GM10248 (cell line): ENCODE measurements around the gene PTPN13.

Source experiments
- CTCF ChIA-PET: fragments of 300-600 bp; sonication (Branson Sonifier 250); formaldehyde crosslinking; extraction: SDS; loops from one replicate; lab custom pipeline; 2021; ENCODE audit warnings: antibody characterized with exemption; lab: Yijun Ruan, JAX
- POLR2A ChIA-PET: fragments of 350-650 bp; sonication (Branson Sonifier 250); formaldehyde crosslinking; extraction: SDS; loops from one replicate; lab custom pipeline; 2020; ENCODE audit warnings: antibody characterized with exemption; lab: Yijun Ruan, JAX
- DNase-seq: peaks from one replicate; pipeline ENCODE4 v3.0.0; 2012; ENCODE audit errors: extremely low spot score
- TF ChIP-seq, protein P1 (sequence below): IDR thresholded peaks from 2 replicates; pipeline ENCODE4 v1.5.1; 2012; ENCODE audit warnings: mild to moderate bottlenecking, low read depth; ENCODE audit errors: extremely low read depth, missing control alignments, control extremely low read depth

The PTPN13 gene

DNA sequence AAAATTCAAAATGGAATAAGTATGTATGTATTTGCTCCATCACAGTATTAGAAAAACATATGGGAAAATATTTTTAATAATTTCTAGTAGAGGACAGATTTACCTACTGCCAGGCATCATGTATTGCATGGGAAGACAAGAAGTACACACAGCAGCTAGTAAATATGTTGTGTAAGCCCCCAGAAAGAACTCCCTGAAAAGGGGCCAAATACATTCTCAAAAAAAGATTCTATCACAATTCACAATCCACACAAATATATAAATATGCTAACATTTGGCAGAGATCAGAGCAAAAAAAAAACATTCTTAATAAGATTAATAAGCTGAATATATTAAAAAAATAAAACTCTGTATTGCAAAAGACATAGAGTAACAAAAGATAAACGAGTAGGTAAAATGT is 227.0 kb downstream of the PTPN13 start:
- no peak for DNase-seq
- ChIA-PET CTCF (no interaction called here), POLR2A (no interaction called here)
- TF ChIP-seq, protein P1, sequence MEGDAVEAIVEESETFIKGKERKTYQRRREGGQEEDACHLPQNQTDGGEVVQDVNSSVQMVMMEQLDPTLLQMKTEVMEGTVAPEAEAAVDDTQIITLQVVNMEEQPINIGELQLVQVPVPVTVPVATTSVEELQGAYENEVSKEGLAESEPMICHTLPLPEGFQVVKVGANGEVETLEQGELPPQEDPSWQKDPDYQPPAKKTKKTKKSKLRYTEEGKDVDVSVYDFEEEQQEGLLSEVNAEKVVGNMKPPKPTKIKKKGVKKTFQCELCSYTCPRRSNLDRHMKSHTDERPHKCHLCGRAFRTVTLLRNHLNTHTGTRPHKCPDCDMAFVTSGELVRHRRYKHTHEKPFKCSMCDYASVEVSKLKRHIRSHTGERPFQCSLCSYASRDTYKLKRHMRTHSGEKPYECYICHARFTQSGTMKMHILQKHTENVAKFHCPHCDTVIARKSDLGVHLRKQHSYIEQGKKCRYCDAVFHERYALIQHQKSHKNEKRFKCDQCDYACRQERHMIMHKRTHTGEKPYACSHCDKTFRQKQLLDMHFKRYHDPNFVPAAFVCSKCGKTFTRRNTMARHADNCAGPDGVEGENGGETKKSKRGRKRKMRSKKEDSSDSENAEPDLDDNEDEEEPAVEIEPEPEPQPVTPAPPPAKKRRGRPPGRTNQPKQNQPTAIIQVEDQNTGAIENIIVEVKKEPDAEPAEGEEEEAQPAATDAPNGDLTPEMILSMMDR = no peak

DNA sequence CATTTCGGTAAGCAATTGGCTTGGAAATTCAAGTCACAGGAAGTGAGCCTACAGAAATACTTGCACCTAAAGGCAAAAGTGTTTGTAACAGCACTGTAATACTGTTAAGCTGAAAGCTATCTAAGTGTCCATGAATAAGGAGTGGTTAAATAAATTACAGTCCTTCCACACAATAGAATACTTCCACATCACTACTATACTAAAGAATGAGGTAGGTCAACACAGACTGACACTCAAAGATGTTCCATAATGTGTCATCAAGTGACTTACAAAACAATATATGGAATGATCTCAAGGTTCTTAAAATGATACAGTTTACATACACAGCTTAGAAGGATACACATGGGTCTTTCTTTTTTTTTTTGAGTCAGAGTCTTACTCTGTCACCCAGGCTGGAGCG is 228.0 kb downstream of the PTPN13 start:
- TF ChIP-seq, protein P1 = no peak
- ChIA-PET POLR2A (interaction anchor here (0.6 kb wide), 1 partner anchor 1655 kb away, joined by 3 read pairs; no protein-coding TSS in a partner anchor), CTCF (interaction anchor here (1.4 kb wide), 1 partner anchor 21 kb away, joined by 4 read pairs; no protein-coding TSS in a partner anchor)

DNA sequence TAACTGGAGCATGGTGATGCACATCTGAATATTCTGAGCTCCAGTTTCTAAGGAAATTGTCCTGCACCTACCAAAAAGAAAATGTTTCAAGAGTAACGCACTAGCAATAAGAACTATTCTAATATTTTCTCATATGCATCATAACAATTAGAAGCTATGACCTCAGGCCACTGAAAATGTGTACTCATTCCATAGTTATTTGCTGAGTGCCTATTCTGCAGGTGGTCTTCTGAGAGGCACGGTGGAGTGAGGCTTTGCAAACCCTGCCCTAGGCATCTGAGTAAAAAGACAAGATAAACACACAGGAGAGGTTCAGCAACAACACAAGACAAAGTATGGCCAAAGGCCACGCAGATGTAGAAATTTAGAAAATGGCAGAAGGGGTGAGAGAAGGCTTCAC is 231.4 kb downstream of the PTPN13 start:
- TF ChIP-seq, protein P1 = no peak
- ChIA-PET POLR2A (no interaction called here), CTCF (interaction anchor here (0.7 to 0.8 kb wide), 2 partner anchors 12 to 268 kb away, joined by 3 read pairs; no protein-coding TSS in a partner anchor)
- no peak for DNase-seq

More for the DNA sequence above, 228.0 kb downstream of the PTPN13 start:
- no peak for DNase-seq

DNA sequence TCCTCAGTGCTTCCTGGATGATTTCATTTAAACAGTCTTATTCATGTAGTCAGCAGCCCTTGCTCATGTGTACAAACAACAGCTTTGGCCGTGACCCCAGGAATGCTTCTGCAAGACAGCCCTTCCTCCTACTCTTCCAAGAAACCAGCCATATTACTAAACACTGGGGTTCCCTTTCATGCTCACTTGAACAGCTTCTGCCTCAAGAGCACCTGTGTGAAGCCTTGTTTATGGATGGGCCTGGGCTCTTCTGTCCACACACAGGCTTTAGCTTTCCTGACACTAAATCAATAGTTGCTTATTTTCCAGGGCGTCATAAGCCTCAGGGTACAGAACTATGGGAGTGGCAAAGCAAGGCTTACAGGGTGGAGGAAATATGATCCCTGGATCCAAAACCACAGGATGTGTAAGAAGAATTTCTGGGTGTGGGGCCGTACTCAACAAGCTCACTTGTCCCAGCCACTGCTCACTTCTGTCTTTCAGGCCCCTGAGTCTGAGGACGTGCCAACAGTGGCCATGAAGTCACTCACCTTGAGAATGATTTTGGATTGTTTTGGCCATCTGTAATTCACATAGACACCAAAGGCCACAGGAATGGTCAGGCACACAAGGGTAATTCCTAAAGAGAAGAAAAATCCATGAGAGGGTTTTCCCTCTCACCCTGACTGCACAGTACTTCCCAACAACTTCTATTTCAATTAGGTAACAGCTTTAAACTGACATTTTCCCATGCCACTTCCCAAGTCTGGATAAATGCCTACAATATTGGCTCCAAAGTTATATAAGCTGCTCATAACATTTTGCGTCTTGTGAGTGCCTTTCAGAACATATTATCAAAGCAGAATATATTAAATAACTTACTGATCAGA is 237.4 kb downstream of the PTPN13 start:
- DNase-seq = no peak
- CTCF ChIA-PET = interaction anchor here (1.1 to 4.7 kb wide), 3 partner anchors 12 to 24 kb away, joined by 4 to 24 read pairs (median 4); no protein-coding TSS in a partner anchor
- POLR2A ChIA-PET = no interaction called here
- TF ChIP-seq, protein P1 = no peak

DNA sequence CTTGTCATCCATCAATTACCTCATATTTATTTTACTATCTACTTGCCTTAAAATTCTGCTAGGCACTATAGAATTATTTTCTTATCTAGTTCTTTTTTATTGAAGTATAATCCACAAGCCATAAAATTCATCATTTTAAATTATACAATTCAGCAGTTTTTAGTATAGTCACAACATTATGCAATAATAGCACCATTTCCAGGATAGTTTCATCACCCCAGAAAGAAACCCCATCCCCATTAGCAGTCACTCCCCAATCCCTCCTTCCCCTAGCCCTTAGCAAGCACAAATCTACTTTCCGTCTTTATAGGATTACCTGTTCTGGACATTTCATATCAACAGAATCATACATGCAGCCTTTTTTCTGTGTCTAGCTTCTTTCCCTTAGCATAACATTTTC is 239.5 kb downstream of the PTPN13 start:
- TF ChIP-seq, protein P1 = no peak
- ChIA-PET CTCF (interaction anchor here (2.7 kb wide), 1 partner anchor 15 kb away, joined by 9 read pairs; the partner anchor contains the start of gene SLC10A6), POLR2A (no interaction called here)

DNA sequence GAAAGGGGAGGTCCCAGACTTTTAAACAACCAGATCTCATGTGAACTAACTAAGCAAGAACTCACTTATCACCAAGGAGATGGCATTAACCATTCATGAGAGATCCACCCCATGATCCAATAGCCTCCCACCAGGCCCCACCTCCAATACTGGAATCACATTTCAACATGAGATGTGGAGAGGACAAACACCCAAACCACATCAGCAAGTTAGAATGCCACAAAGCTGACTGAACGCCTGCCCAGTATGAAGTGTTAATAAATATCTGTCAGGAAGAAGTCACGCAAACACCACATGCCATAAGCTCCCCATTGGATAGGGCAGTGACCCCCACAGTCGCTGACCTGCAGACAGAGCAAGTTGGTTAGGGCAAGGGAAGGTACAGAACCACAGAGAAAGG is 240.8 kb downstream of the PTPN13 start:
- no peak for DNase-seq
- TF ChIP-seq, protein P1 = no peak
- POLR2A ChIA-PET = no interaction called here
- CTCF ChIA-PET = interaction anchor here (2.7 kb wide), 1 partner anchor 14 kb away, joined by 9 read pairs; the partner anchor contains the start of gene SLC10A6

More for the DNA sequence above, 239.5 kb downstream of the PTPN13 start:
- no peak for DNase-seq
